Liver (tissue), 9 donors: ENCODE data around the gene ERGIC3. TPM values are rescaled to one million over a fixed set of nuclear protein-coding genes. Genes with fewer than 3 reads are reported as not detected.

Experiments
- DNase-seq: peaks from one replicate; pipeline ENCODE4 v3.0.0-alpha.2; 2017; ENCODE audit warnings: low spot score
- H3K27ac ChIP-seq, 2 donors: one replicate each; pipeline ENCODE4 v1.7.0; 2013; ENCODE audit warnings: inconsistent platforms in 2 of 2, low read length in 2 of 2, control low read depth in 1 of 2, low read depth in 1 of 2, mild to moderate bottlenecking in 1 of 2
- H3K27me3 ChIP-seq, 4 donors: one replicate each; pipeline versions ENCODE4 v1.6.1 to v1.7.0; 2013; ENCODE audit warnings: low read length in 3 of 4, inconsistent platforms in 1 of 4, mild to moderate bottlenecking in 1 of 4, moderate library complexity in 1 of 4; ENCODE audit not compliant: control insufficient read depth in 4 of 4, insufficient read depth in 4 of 4
- H3K36me3 ChIP-seq, 4 donors: one replicate each; pipeline versions ENCODE4 v1.6.1 to v1.7.0; 2013; ENCODE audit warnings: low read length in 3 of 4, mild to moderate bottlenecking in 3 of 4, low read depth in 1 of 4, moderate library complexity in 1 of 4; ENCODE audit not compliant: control insufficient read depth in 4 of 4, insufficient read depth in 3 of 4
- H3K4me1 ChIP-seq, 4 donors: one replicate each; pipeline versions ENCODE4 v1.6.1 to v1.7.0; 2013; ENCODE audit warnings: low read length in 3 of 4, mild to moderate bottlenecking in 3 of 4, moderate library complexity in 1 of 4; ENCODE audit not compliant: control insufficient read depth in 4 of 4, insufficient read depth in 4 of 4
- H3K4me3 ChIP-seq, 3 donors: one replicate each; pipeline versions ENCODE4 v1.6.1 to v1.7.0; 2013; ENCODE audit warnings: low read length in 3 of 3, control low read depth in 1 of 3, low read depth in 1 of 3, mild to moderate bottlenecking in 1 of 3
- H3K9ac ChIP-seq, 2 donors: one replicate each; pipeline ENCODE4 v1.7.0; 2013; ENCODE audit warnings: low read length in 2 of 2, mild to moderate bottlenecking in 2 of 2, moderate library complexity in 2 of 2, control low read depth in 1 of 2, low read depth in 1 of 2
- H3K9me3 ChIP-seq, 4 donors: one replicate each; pipeline versions ENCODE4 v1.6.1 to v1.7.0; 2013; ENCODE audit warnings: low read length in 3 of 4; ENCODE audit not compliant: control insufficient read depth in 4 of 4
- FOXA1 ChIP-seq: IDR thresholded peaks from 2 replicates; pipeline ENCODE4 v1.6.1; 2016; ENCODE audit warnings: antibody characterized with exemption
- GABPA ChIP-seq, 2 donors: IDR thresholded peaks in 1 of 2; conservative IDR thresholded peaks in 1 of 2; 2 replicates each; pipeline ENCODE4 v1.6.1; 2016; ENCODE audit warnings: antibody characterized with exemption in 2 of 2, mild to moderate bottlenecking in 1 of 2, moderate library complexity in 1 of 2
- HNF4A ChIP-seq, 2 donors: conservative IDR thresholded peaks; 2 replicates each; pipeline ENCODE4 v1.6.1; 2016; ENCODE audit warnings: antibody characterized with exemption in 2 of 2, mild to moderate bottlenecking in 2 of 2
- HNF4G ChIP-seq: IDR thresholded peaks from 2 replicates; pipeline ENCODE4 v1.6.1; 2016; ENCODE audit warnings: antibody characterized with exemption
- JUND ChIP-seq, 2 donors: IDR thresholded peaks; 2 replicates each; pipeline ENCODE4 v1.6.1; 2016; ENCODE audit warnings: antibody characterized with exemption in 2 of 2
- RAD21 ChIP-seq, 2 donors: IDR thresholded peaks; 2 replicates each; pipeline ENCODE4 v1.6.1; 2016; ENCODE audit warnings: antibody characterized with exemption in 2 of 2, mild to moderate bottlenecking in 2 of 2
- RXRA ChIP-seq, 2 donors: IDR thresholded peaks; 2 replicates each; pipeline ENCODE4 v1.6.1; 2017 to 2018; ENCODE audit warnings: antibody characterized with exemption in 2 of 2, mild to moderate bottlenecking in 1 of 2
- SP1 ChIP-seq: IDR thresholded peaks from 2 replicates; pipeline ENCODE4 v1.6.1; 2018; ENCODE audit warnings: antibody characterized with exemption, mild to moderate bottlenecking
- TAF1 ChIP-seq: conservative IDR thresholded peaks from 2 replicates; pipeline ENCODE4 v1.6.1; 2016; ENCODE audit warnings: antibody characterized with exemption, mild to moderate bottlenecking
- WGBS: extraction: QIAGEN DNeasy Blood & Tissue Kit; methylation state at CpG from one replicate; pipeline ENCODE4 v1.1.7; 2013; 5-methylcytosine and 5-hydroxymethylcytosine counted together
- polyA plus RNA-seq, 2 donors: library from polyadenylated mRNA; stranded (reverse) in 1 of 2; unstranded in 1 of 2; fragments of 200-250 nt in 1 of 2; fragments of >200 nt in 1 of 2; fragmentation: Nextera tagmentation in 1 of 2; extraction: Ambion mirVana in 1 of 2; gene quantifications; one replicate each; pipeline versions ENCODE4 v1.2.1 to v1.2.3, GENCODE V29; 2013 to 2015
- total RNA-seq, 2 donors: library from RNA; depleted of rRNA; stranded (reverse); fragments of >200 nt; gene quantifications; one replicate each; pipeline ENCODE4 v1.2.3, GENCODE V29; 2014
- TF ChIP-seq, protein P1 (sequence below): fragments of 150-350 bp; IDR thresholded peaks from 2 replicates; pipeline ENCODE4 v1.5.1; 2017; ENCODE audit warnings: improper control_type of control experiment, low read depth, low read length; ENCODE audit not compliant: missing input control
- TF ChIP-seq, protein P2 (sequence below): IDR thresholded peaks from 2 replicates; pipeline ENCODE4 v1.6.1; 2016; ENCODE audit warnings: antibody characterized with exemption
- TF ChIP-seq, protein P3 (sequence below): IDR thresholded peaks from 2 replicates; pipeline ENCODE4 v1.6.1; 2016; ENCODE audit warnings: antibody characterized with exemption
- TF ChIP-seq, protein P4 (sequence below): IDR thresholded peaks from 2 replicates; pipeline ENCODE4 v1.6.1; 2016; ENCODE audit warnings: antibody characterized with exemption, mild to moderate bottlenecking
- donor health status: healthy.
- donor health status: healthy.
- donor health status: healthy.
- donor health status: healthy.
- donor health status: healthy.

Gene ERGIC3
- total and polyA plus RNA-seq, 4 donors = 110 to 167 (median 120) TPM

DNA sequence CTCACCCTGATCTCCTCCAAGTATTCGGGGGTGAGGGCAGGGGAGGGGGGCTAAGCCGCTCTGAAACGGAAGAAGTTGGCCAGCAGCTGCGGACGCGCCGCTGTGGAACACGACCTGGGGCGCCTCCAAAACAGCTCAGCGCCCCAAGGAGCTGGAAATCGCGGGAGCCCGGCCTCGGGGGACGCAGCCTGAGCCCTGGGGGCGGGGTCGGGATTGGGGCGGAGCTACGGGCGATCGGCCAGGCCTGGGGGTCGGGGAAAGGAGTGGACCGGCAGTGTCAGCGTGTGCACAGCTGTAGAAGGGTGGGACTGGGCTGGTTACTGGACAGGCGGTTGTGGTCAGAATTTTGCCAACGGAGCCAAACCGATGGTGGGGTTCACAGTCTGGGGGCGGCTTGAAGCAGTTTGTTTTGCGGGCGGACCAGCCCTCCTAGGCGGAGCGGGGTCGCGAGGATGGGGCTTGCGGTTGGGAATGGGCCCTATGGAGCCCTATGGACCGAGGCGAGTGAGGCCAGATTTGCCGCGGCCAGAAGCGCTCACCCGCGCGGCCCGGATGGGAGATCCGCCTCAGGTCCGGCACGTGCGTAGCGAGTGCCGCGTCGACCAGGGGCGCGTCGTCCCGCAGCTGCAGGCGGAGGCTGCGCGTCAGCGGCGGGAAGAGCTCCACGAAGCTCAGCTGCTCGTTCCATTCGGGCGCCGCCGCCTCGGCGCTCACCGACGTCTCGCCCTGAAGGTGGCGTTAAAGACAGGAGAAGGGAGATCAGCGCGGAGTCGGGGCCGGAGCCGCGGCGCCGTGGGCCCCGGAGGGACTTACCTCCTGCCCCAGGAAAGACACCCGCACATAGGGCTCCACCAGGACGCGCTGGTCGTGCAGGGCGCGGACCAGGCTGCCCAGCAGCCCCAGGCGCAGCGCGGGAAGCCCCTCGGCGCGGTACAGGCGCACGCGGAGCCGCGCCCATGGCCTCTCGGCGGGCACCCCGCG, 59.4 kb downstream of the ERGIC3 start:
- Histone ChIP-seq H3K9ac (peak overlapping the region in 1 of 2 donors; percentile 3), H3K4me1 (peaks cover 7 to 14% (median 13%) of the 10 kb centered on the region in 4 donors), H3K27ac (no peak overlapping the region), H3K9me3 (no peaks in the 10 kb centered on the region), H3K4me3 (peak overlapping the region; percentile 15 to 47 (median 29)), H3K27me3 (no peaks in the 10 kb centered on the region), H3K36me3 (no peaks in the 10 kb centered on the region)
- DNase-seq = peak; percentile 59
- WGBS = 2% methylated on average over 103 of the region's 103 CpGs
- TF ChIP-seq RAD21 (IDR thresholded peaks at IDR 0.05) = peak; percentile 71 to 74
- TF ChIP-seq SP1 = no peak
- TF ChIP-seq, protein P1, sequence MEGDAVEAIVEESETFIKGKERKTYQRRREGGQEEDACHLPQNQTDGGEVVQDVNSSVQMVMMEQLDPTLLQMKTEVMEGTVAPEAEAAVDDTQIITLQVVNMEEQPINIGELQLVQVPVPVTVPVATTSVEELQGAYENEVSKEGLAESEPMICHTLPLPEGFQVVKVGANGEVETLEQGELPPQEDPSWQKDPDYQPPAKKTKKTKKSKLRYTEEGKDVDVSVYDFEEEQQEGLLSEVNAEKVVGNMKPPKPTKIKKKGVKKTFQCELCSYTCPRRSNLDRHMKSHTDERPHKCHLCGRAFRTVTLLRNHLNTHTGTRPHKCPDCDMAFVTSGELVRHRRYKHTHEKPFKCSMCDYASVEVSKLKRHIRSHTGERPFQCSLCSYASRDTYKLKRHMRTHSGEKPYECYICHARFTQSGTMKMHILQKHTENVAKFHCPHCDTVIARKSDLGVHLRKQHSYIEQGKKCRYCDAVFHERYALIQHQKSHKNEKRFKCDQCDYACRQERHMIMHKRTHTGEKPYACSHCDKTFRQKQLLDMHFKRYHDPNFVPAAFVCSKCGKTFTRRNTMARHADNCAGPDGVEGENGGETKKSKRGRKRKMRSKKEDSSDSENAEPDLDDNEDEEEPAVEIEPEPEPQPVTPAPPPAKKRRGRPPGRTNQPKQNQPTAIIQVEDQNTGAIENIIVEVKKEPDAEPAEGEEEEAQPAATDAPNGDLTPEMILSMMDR = peak; percentile 35

DNA sequence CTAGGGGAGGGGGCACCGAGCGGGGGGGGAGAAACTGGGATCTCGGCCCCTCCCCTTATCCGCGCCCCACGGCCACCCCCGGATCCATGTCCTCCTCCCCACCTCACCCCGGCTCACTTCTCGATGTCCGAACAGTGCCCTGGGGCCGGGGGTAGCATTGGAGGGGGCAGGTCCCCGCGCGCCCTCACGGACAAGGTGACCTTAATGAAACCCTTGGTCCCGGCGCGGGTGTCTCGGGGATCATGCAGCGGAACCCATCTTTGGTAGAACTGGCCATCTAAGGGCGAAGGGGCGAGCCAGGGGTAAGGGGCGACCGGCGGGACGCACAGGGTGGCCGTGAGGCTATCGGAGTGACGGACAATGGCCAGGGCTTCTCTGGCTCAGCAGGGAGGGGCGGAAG, 60.1 kb downstream of the ERGIC3 start:
- Histone ChIP-seq H3K27ac (no peak overlapping the region), H3K9ac (peak overlapping the region in 1 of 2 donors; percentile 3)
- DNase-seq = no peak

More for the DNA sequence above, 60.1 kb downstream of the ERGIC3 start:
- Histone ChIP-seq H3K4me1 (peaks cover 7 to 14% (median 13%) of the 10 kb centered on the region in 4 donors), H3K27me3 (no peaks in the 10 kb centered on the region), H3K4me3 (peak overlapping the region; percentile 2 to 47 (median 29)), H3K36me3 (no peaks in the 10 kb centered on the region), H3K9me3 (no peaks in the 10 kb centered on the region)
- WGBS = 32% methylated on average over 30 of the region's 30 CpGs
- TF ChIP-seq RAD21 (IDR thresholded peaks at IDR 0.05) (no peak), GABPA (IDR thresholded peaks at IDR 0.05 in 1 of 2, conservative IDR thresholded peaks at IDR 0.05 in 1 of 2) (no peak), HNF4G (no peak), RXRA (IDR thresholded peaks at IDR 0.05) (no peak), FOXA1 (no peak), SP1 (no peak), HNF4A (conservative IDR thresholded peaks at IDR 0.05) (no peak), JUND (IDR thresholded peaks at IDR 0.05) (no peak), TAF1 (no peak)
- TF ChIP-seq, protein P2, sequence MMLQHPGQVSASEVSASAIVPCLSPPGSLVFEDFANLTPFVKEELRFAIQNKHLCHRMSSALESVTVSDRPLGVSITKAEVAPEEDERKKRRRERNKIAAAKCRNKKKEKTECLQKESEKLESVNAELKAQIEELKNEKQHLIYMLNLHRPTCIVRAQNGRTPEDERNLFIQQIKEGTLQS = no peak
- TF ChIP-seq, protein P3, sequence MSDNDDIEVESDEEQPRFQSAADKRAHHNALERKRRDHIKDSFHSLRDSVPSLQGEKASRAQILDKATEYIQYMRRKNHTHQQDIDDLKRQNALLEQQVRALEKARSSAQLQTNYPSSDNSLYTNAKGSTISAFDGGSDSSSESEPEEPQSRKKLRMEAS = no peak
- TF ChIP-seq, protein P4, sequence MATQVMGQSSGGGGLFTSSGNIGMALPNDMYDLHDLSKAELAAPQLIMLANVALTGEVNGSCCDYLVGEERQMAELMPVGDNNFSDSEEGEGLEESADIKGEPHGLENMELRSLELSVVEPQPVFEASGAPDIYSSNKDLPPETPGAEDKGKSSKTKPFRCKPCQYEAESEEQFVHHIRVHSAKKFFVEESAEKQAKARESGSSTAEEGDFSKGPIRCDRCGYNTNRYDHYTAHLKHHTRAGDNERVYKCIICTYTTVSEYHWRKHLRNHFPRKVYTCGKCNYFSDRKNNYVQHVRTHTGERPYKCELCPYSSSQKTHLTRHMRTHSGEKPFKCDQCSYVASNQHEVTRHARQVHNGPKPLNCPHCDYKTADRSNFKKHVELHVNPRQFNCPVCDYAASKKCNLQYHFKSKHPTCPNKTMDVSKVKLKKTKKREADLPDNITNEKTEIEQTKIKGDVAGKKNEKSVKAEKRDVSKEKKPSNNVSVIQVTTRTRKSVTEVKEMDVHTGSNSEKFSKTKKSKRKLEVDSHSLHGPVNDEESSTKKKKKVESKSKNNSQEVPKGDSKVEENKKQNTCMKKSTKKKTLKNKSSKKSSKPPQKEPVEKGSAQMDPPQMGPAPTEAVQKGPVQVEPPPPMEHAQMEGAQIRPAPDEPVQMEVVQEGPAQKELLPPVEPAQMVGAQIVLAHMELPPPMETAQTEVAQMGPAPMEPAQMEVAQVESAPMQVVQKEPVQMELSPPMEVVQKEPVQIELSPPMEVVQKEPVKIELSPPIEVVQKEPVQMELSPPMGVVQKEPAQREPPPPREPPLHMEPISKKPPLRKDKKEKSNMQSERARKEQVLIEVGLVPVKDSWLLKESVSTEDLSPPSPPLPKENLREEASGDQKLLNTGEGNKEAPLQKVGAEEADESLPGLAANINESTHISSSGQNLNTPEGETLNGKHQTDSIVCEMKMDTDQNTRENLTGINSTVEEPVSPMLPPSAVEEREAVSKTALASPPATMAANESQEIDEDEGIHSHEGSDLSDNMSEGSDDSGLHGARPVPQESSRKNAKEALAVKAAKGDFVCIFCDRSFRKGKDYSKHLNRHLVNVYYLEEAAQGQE = no peak
